ENCODE data around the gene GRID2.

The GRID2 gene

DNA sequence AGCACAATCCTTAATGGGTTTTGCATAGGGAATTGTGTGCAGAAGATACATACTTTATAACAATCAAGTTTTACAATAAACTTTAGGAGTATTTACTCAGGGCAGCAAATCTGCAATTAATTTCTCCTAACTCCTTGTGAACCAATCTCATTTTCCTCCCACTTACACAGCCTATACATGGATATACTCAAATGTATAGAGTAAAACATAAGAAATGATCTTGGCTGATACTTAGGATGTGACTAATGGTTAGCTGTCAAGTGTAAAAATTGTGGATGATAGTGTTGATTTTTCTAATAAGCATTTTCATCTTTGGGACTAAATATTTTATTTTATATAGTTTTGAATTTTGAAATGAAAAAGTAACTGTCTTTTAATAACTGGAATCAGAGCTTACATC, 759.6 kb downstream of the GRID2 start:
- Histone ChIP-seq H3K4me1 (ENCODE audit: control insufficient read depth in 1 of 2, insufficient read depth in 2 of 2, low read length in 2 of 2) (no peaks in the 10 kb centered on the region), H3K27me3 (ENCODE audit: insufficient read depth, low read length) (no peaks in the 10 kb centered on the region), H2AK5ac (ENCODE audit: low read length) (no peak overlapping the region), H3K18ac (ENCODE audit: low read length) (no peak overlapping the region), H3K4ac (ENCODE audit: low read depth, low read length) (no peak overlapping the region), H3K14ac (ENCODE audit: low read length) (no peak overlapping the region), H2BK12ac (ENCODE audit: low read length) (no peak overlapping the region), H3K79me1 (ENCODE audit: low read length) (no peaks in the 10 kb centered on the region), H3K23ac (ENCODE audit: low read length) (no peak overlapping the region), H2BK5ac (ENCODE audit: low read depth, low read length, poor library complexity) (no peak overlapping the region), H2AFZ (ENCODE audit: insufficient read depth, low read length, poor library complexity) (no peak overlapping the region), H3K79me2 (ENCODE audit: control insufficient read depth, insufficient read depth, low read length, poor library complexity) (no peaks in the 10 kb centered on the region), H3K36me3 (ENCODE audit: control insufficient read depth in 1 of 2, insufficient read depth in 2 of 2, low read length in 2 of 2) (no peaks in the 10 kb centered on the region), H2BK120ac (ENCODE audit: insufficient read depth, low read length, poor library complexity) (no peak overlapping the region), H4K91ac (ENCODE audit: low read depth, low read length) (no peak overlapping the region), H3K4me3 (ENCODE audit: low read depth, low read length) (no peak overlapping the region), H3K9ac (ENCODE audit: low read length) (no peak overlapping the region), H4K12ac (ENCODE audit: low read depth, low read length) (no peak overlapping the region), H3K27ac (ENCODE audit: low read depth, low read length) (no peak overlapping the region), H4K8ac (ENCODE audit: low read depth, low read length) (no peak overlapping the region), H3K9me3 (ENCODE audit: insufficient read depth, low read depth, low read length) (no peaks in the 10 kb centered on the region), H3K4me2 (ENCODE audit: low read length) (no peak overlapping the region)
- no peak for DNase-seq

DNA sequence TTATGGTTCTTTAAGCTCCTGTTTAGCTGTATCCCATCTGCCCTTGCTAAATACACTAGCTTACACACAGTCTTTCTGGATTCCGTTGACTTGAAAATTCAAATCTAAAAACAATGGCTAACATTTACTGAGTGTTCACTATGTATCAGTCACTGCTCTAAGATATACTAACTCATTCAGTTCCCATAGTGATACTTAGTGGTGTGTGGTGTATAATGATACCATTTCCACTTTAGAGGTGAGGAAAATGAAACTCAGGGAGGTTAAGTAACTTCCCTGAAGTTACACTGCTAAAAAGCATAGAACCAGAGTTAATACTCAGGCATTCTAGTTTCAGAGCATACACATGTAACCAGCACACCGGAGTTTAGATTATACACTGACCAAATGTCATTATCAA, 762.0 kb downstream of the GRID2 start:
- Histone ChIP-seq H3K14ac (ENCODE audit: low read length) (no peak overlapping the region), H2AK5ac (ENCODE audit: low read length) (no peak overlapping the region), H3K4me1 (ENCODE audit: control insufficient read depth in 1 of 2, insufficient read depth in 2 of 2, low read length in 2 of 2) (no peaks in the 10 kb centered on the region), H4K91ac (ENCODE audit: low read depth, low read length) (no peak overlapping the region), H2BK12ac (ENCODE audit: low read length) (no peak overlapping the region), H4K12ac (ENCODE audit: low read depth, low read length) (no peak overlapping the region), H3K79me2 (ENCODE audit: control insufficient read depth, insufficient read depth, low read length, poor library complexity) (no peaks in the 10 kb centered on the region), H3K4ac (ENCODE audit: low read depth, low read length) (no peak overlapping the region), H2BK120ac (ENCODE audit: insufficient read depth, low read length, poor library complexity) (no peak overlapping the region), H2BK5ac (ENCODE audit: low read depth, low read length, poor library complexity) (no peak overlapping the region), H3K4me2 (ENCODE audit: low read length) (no peak overlapping the region), H3K9me3 (ENCODE audit: insufficient read depth, low read depth, low read length) (no peaks in the 10 kb centered on the region), H3K23ac (ENCODE audit: low read length) (no peak overlapping the region), H3K27me3 (ENCODE audit: insufficient read depth, low read length) (no peaks in the 10 kb centered on the region), H2AFZ (ENCODE audit: insufficient read depth, low read length, poor library complexity) (no peak overlapping the region), H3K79me1 (ENCODE audit: low read length) (no peaks in the 10 kb centered on the region), H3K27ac (ENCODE audit: low read depth, low read length) (no peak overlapping the region), H3K9ac (ENCODE audit: low read length) (no peak overlapping the region), H3K18ac (ENCODE audit: low read length) (no peak overlapping the region), H4K8ac (ENCODE audit: low read depth, low read length) (no peak overlapping the region), H3K4me3 (ENCODE audit: low read depth, low read length) (no peak overlapping the region), H3K36me3 (ENCODE audit: control insufficient read depth in 1 of 2, insufficient read depth in 2 of 2, low read length in 2 of 2) (no peaks in the 10 kb centered on the region)
- no CpG with 5 or more reads among the region's 2 CpGs for WGBS (ENCODE audit: extremely low coverage, insufficient coverage, insufficient read length)
- no peak for DNase-seq

DNA sequence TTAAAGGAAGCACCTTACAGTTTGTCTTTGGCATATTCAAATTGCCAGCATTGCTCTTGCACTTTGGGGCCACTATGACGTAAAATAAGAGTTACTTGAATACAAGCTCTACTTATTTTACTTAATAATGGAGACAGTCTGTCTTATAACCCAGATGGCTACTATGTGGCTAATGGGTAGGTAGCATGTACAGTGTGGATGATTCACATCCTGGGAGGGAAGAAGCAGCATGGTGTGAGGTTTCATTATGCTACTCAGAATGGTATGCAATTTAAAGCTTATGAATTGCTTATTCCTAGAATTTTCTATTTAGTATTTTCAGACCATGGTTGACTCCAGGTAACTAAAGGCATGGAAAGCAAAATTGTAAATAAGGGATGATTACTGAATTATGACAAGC, 763.0 kb downstream of the GRID2 start:
- Histone ChIP-seq H3K4me2 (ENCODE audit: low read length) (no peak overlapping the region), H2AFZ (ENCODE audit: insufficient read depth, low read length, poor library complexity) (no peak overlapping the region), H3K4me1 (ENCODE audit: control insufficient read depth in 1 of 2, insufficient read depth in 2 of 2, low read length in 2 of 2) (no peaks in the 10 kb centered on the region), H3K27me3 (ENCODE audit: insufficient read depth, low read length) (no peaks in the 10 kb centered on the region), H3K9ac (ENCODE audit: low read length) (no peak overlapping the region), H3K27ac (ENCODE audit: low read depth, low read length) (no peak overlapping the region), H3K79me2 (ENCODE audit: control insufficient read depth, insufficient read depth, low read length, poor library complexity) (no peaks in the 10 kb centered on the region), H2BK120ac (ENCODE audit: insufficient read depth, low read length, poor library complexity) (no peak overlapping the region), H3K79me1 (ENCODE audit: low read length) (no peaks in the 10 kb centered on the region), H4K8ac (ENCODE audit: low read depth, low read length) (no peak overlapping the region), H3K36me3 (ENCODE audit: control insufficient read depth in 1 of 2, insufficient read depth in 2 of 2, low read length in 2 of 2) (no peaks in the 10 kb centered on the region), H2AK5ac (ENCODE audit: low read length) (no peak overlapping the region), H3K14ac (ENCODE audit: low read length) (no peak overlapping the region), H3K23ac (ENCODE audit: low read length) (no peak overlapping the region), H3K4ac (ENCODE audit: low read depth, low read length) (no peak overlapping the region), H4K12ac (ENCODE audit: low read depth, low read length) (no peak overlapping the region), H3K9me3 (ENCODE audit: insufficient read depth, low read depth, low read length) (no peaks in the 10 kb centered on the region), H3K18ac (ENCODE audit: low read length) (no peak overlapping the region), H3K4me3 (ENCODE audit: low read depth, low read length) (no peak overlapping the region), H4K91ac (ENCODE audit: low read depth, low read length) (no peak overlapping the region), H2BK5ac (ENCODE audit: low read depth, low read length, poor library complexity) (no peak overlapping the region), H2BK12ac (ENCODE audit: low read length) (no peak overlapping the region)
- WGBS (ENCODE audit: extremely low coverage, insufficient coverage, insufficient read length): no CpG with 5 or more reads among the region's 1 CpG
- no peak for DNase-seq

DNA sequence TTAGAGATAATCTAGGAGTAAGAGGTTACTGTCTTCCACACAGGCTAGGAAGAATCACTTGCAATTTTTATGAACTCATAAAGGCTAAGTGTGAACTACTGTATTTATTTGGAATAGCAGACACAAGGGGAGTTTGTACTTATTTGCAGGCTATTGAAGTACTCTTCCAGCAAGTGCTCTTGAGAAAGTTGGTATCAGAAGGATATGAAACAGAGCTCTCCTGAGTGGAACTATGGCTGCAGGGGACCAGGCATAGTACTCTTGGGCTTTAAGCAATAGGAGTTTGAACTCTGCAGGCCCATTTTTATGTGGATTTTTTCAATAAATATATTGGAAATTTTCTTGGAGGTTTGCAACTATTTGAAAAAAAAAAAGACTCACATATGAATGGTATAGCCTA, 768.5 kb downstream of the GRID2 start:
- Histone ChIP-seq H3K36me3 (ENCODE audit: control insufficient read depth in 1 of 2, insufficient read depth in 2 of 2, low read length in 2 of 2) (no peaks in the 10 kb centered on the region), H4K91ac (ENCODE audit: low read depth, low read length) (no peak overlapping the region), H4K8ac (ENCODE audit: low read depth, low read length) (no peak overlapping the region), H2AK5ac (ENCODE audit: low read length) (no peak overlapping the region), H2BK12ac (ENCODE audit: low read length) (no peak overlapping the region), H3K27me3 (ENCODE audit: insufficient read depth, low read length) (no peaks in the 10 kb centered on the region), H3K18ac (ENCODE audit: low read length) (no peak overlapping the region), H3K4me2 (ENCODE audit: low read length) (no peak overlapping the region), H3K4me3 (ENCODE audit: low read depth, low read length) (no peak overlapping the region), H3K9me3 (ENCODE audit: insufficient read depth, low read depth, low read length) (no peaks in the 10 kb centered on the region), H3K4me1 (ENCODE audit: control insufficient read depth in 1 of 2, insufficient read depth in 2 of 2, low read length in 2 of 2) (no peaks in the 10 kb centered on the region), H3K27ac (ENCODE audit: low read depth, low read length) (no peak overlapping the region), H3K14ac (ENCODE audit: low read length) (no peak overlapping the region), H4K12ac (ENCODE audit: low read depth, low read length) (no peak overlapping the region), H3K23ac (ENCODE audit: low read length) (no peak overlapping the region), H3K79me1 (ENCODE audit: low read length) (no peaks in the 10 kb centered on the region), H3K9ac (ENCODE audit: low read length) (no peak overlapping the region), H2BK120ac (ENCODE audit: insufficient read depth, low read length, poor library complexity) (no peak overlapping the region), H2AFZ (ENCODE audit: insufficient read depth, low read length, poor library complexity) (no peak overlapping the region), H3K79me2 (ENCODE audit: control insufficient read depth, insufficient read depth, low read length, poor library complexity) (no peaks in the 10 kb centered on the region), H2BK5ac (ENCODE audit: low read depth, low read length, poor library complexity) (no peak overlapping the region), H3K4ac (ENCODE audit: low read depth, low read length) (no peak overlapping the region)
- DNase-seq: no peak

DNA sequence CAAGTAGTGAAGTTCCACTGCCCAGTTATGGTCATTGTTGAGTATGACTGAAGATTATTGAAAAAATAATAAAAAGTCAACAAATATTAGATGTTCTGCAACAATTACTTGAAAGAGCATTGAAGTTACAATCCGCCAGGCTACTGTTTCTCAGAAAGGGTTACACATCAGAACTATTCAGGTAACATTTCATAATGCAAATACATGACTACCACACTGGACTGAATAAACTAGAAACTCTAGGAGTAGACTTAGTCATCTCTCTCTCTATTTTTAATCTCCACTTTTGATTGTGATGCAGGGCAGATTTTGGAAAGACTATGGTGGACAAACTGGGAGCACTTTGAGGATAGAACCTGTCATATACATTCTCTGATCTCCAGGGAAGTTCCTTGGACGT, 776.5 kb downstream of the GRID2 start:
- DNase-seq: no peak
- H4K91ac ChIP-seq (ENCODE audit: low read depth, low read length): no peak overlapping the region
- no peak overlapping the region for H3K9ac ChIP-seq (ENCODE audit: low read length)
- H3K4me3 ChIP-seq (ENCODE audit: low read depth, low read length): no peak overlapping the region
- no peak overlapping the region for H3K27ac ChIP-seq (ENCODE audit: low read depth, low read length)
- H3K4me2 ChIP-seq (ENCODE audit: low read length): no peak overlapping the region
- H3K36me3 ChIP-seq (ENCODE audit: control insufficient read depth in 1 of 2, insufficient read depth in 2 of 2, low read length in 2 of 2): no peaks in the 10 kb centered on the region
- H2BK120ac ChIP-seq (ENCODE audit: insufficient read depth, low read length, poor library complexity): no peak overlapping the region
- H3K27me3 ChIP-seq (ENCODE audit: insufficient read depth, low read length): no peaks in the 10 kb centered on the region
- H3K4ac ChIP-seq (ENCODE audit: low read depth, low read length): no peak overlapping the region
- H3K79me1 ChIP-seq (ENCODE audit: low read length): no peaks in the 10 kb centered on the region
- no peak overlapping the region for H3K23ac ChIP-seq (ENCODE audit: low read length)
- no peak overlapping the region for H2AK5ac ChIP-seq (ENCODE audit: low read length)
- no peaks in the 10 kb centered on the region for H3K9me3 ChIP-seq (ENCODE audit: insufficient read depth, low read depth, low read length)
- WGBS (ENCODE audit: extremely low coverage, insufficient coverage, insufficient read length): no CpG with 5 or more reads among the region's 2 CpGs
- H2BK12ac ChIP-seq (ENCODE audit: low read length): no peak overlapping the region
- H3K79me2 ChIP-seq (ENCODE audit: control insufficient read depth, insufficient read depth, low read length, poor library complexity): no peaks in the 10 kb centered on the region
- H3K18ac ChIP-seq (ENCODE audit: low read length): no peak overlapping the region
- no peak overlapping the region for H3K14ac ChIP-seq (ENCODE audit: low read length)
- H4K8ac ChIP-seq (ENCODE audit: low read depth, low read length): no peak overlapping the region
- no peak overlapping the region for H2BK5ac ChIP-seq (ENCODE audit: low read depth, low read length, poor library complexity)
- no peak overlapping the region for H4K12ac ChIP-seq (ENCODE audit: low read depth, low read length)
- H2AFZ ChIP-seq (ENCODE audit: insufficient read depth, low read length, poor library complexity): no peak overlapping the region
- peaks cover 0 to 2% of the 10 kb centered on the region in 2 experiments for H3K4me1 ChIP-seq (ENCODE audit: control insufficient read depth in 1 of 2, insufficient read depth in 2 of 2, low read length in 2 of 2)

Data from trophoblast cell (in vitro differentiated cells and primary cell).